Esophagus mucosa (tissue), 1 donor: ENCODE measurements around the gene AKNAD1. TPM values are rescaled to one million over a fixed set of nuclear protein-coding genes. Genes with fewer than 3 reads are reported as not detected.

ENCODE experiments used
- ATAC-seq: fragments of 200-7000 bp; cut with Tn5 transposase; one replicate; pipeline ENCODE4 v1.9.1; 2020
- total RNA-seq: library from RNA; stranded (reverse); gene quantifications from one replicate; pipeline ENCODE4 v1.2.4, GENCODE V29; 2023
- donor health status: DM: yes; HTN: yes; CAD: no.

AKNAD1 gene
- total RNA-seq, 1 donor from 2014 or later: 1.00 TPM

DNA sequence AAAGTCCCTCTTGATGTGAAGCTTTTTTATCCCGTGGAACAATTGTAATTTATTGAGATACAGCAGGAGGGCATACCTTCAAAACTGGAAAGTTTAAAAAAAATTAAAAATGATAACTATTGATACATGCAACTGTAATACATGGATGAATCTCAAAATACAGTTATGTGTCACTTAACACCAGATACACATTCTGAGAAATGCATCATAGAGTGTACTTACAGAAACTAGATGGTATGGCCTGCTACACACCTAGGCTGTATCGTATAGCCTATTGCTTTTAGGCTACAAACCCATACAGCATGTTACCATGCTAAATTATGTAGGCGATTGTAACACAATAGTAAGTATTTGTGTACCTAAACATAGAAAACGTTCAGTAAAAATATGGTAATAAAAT, 7.1 kb upstream of the AKNAD1 start:
- no peak for ATAC-seq

DNA sequence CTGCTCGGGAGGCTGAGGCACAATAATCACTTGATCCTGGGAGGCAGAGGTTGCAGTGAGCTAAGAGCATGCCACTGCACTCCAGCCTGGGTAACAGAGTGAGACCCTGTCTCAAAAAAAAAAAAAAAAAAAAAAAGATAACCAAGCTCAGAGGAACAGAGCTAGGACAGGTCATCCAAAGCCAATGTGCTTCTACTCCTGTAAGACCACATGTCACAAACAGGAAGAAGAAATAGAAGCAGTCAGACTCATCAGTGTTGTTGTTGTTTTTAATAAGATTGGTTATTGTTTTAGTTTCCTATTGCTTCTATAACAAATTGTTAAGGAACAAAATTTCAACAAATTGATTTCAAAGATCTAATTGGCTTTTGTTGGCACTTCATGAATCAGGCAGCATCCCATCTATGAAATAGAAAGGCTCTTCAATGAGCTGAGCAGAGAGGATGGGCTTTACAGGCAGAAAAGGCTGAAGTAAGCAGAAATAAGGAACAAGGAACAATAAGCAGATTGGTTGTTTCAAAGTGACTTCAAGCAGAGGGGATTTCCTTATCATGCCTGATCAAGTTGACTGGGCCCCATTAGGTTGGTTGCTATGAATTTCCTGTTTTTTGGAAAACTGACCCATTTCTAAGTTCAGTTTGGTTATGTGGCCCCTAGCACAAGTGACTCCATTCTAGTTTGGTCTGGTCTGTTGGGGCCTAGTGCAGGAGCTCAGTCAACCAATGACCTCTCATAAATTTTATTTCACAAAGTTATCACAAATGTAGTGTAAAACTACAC, 6.0 kb upstream of the AKNAD1 start:
- ATAC-seq: no peak

DNA sequence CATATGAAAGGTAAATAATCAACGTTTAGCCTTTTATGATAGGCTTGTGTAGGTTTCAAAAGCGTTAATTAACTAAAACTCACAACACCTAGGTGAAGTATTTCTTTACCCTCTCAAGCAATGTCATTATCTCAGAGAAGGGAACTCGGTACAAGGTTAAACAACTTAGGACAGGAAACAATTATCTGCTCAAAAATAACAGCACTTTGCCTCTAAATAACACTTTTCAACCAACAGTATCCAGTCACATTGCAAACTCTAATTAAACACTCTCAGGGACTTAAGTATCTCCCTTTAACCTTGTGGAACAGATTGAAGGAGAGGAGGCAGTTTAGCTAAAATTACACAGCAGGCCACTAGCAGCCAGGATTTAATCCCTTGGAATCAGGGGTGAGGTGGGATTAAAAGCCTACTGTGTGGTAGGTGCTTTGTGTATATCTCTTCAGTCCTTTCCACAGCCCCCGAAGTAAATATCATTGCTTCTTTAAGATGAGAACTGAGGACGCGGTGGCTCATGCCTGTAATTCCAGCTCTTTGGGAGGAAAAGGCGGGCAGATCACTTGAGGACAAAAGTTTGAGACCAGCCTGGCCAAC, 5.2 kb upstream of the AKNAD1 start:
- ATAC-seq: no peak

DNA sequence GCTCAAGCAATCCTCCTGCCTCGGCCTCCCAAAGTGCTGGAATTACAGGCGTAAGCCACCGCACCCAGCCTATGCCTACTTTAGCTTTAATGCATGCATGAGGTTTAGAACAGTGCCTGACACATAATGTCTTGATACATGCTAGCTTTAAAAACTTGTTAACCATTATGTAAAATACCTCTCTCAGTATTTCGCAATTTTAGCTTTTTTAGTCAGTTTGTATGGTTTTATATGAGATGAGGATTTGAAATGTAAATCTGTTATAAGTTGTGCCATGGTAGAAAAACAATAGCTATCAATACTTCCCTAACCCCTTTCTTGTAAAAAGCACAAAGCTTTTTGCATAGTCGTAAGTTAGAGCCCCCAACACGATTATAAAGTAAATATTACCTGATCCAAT, 4.7 kb upstream of the AKNAD1 start:
- ATAC-seq: no peak

DNA sequence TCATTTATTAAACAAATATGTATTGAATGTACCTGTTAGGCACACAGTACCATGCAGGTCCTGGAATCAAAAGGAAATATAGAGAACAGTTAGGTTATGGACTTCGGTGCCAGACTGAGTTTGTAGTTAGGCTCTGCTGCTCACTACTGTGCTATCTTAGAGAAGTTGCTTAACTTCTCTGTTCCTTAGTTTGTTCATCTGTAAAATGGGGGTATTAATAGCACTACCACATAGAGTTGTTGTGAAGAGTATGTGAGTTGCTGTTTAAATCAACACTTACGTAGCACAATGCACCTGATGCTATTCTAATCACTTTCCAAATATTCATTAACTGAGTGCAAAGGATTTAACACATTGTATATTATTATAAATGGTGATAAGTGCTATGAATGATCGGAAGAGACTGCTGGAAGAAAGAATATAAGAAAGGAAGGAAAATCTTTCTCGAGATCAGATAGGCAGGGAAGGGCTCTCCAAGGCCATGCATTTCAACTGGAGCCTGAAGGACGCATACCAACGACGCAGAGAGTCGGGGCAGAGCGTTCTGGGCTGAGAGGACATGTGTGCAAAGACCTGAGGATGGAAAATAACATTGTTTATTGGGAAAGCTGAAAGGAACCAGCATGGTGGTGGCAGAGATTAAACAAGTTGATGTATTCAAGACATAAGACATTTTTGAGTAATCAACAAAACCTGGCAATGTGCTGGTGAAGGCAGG, 3.5 kb upstream of the AKNAD1 start:
- no peak for ATAC-seq

DNA sequence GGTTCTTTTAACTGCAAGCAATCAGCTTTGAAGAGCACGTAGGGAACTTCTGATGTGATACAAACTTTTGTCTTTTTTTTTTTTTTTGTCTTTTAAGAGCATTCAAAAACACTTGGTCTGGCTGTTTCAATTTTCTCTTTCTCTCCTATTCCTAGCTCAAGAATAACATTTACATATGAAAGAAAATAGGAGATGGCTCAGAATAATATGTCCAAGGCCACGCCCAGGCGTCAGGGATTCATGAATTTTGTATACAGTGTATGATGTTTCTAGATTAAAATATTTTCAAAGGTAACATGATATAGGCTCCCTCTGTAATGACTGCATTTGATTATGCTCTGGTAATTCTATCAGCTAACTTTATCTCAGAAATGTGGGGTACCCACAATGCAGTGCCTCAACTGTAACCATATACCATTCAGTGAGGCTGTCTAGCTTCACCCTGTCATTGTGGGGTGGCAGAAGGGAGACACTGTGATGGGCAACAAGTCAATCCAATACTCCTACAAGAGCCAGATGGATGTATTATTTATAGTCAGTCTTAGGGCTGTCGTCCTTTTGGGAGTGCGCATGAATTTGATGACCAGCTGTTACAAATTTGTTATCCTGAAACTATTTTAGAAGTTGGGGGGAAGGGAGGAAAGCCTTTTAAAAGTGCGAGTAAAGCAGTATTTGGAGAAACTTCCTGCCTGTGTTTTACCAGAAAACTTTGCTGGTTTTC, 1.5 kb upstream of the AKNAD1 start:
- ATAC-seq: no peak

DNA sequence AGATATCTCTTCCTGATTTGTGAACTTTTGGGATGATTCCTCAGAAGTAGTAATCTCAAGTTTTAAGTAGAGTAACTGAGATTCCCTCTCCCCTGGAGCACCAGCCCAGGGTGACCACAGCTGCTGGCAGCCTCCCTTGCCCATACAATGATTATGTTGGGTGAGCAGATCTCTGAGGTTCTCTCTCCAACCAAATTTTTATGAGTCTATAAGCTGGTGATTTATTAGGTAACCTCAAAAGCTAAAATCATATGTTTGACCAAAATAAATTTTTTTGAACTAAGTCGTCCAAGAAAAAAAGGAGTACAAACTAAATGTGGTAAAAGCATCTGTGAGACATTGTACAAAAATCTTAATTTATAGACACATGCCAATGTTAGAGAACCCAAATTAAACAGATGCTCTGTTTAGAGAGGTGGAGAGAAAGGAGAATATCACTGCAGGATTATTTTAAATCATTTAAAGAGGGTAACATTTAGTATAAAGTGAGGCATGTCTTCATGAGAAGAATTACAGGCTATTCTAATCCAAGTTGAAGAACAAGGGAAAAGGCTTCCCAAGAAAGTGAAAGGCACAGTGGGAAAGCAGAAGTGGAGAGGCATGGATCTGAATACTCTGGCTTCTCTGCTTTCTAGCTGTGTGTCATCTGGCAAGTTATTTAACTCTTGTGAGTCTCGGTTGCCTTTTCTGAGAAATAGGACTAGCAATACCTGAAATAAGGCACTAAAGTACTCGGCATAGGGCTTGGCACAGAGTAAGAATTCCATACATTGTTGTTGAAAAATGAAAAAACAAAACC, 2.5 kb downstream of the AKNAD1 start:
- ATAC-seq: no peak

DNA sequence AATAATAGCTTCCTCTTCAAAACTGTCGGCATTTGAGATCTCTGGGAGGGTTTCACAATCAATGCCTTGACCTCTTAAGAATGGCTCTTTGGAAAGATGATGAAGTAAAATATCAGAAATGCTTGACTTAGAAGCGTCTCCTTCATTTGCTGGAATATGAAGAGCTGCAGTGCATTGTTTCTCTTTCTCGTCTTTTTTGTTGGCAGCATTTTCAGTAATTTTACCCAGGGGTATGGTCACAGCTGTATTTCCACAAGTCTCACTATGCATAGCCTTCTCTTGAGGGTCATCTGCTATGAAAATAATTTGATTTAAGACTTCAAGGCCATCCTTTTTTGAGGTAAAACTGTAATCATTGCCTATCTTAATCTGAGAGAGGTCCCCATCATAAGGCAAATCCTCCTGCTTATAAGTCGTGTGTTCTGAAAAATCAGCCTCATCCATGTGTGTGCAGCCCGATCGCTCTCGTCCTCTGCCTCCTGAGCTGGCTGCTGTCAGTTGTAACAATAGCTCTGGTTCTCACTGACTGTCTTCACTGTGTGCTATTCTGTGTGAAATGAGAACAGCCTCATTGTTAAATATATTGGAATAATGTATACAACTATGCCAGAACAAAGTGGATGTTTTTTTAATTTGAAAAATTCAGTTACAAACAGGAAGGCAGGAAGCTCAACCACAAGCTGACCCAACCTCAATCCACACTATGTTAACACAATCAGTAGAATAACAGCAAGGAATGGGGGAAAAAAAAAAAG, 4.5 kb downstream of the AKNAD1 start:
- ATAC-seq: no peak

DNA sequence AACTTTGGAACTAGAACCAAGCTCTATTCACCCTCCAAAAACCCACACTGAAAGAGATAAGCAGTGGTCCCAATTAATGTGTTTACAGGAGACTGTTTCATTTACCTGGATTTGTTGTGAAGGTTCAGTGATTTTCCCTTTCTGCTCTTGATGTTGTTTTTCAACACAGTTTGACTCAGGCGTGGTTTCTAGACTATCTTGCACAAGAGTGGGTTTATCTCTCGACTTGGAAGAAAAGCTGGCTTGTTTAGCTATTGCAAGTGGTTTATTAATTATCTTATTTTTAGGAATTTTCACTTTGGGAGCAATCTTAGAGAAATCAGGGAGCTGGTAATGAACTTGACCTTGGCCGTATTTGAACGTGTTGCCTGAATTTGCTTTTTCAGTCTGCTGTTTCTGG, 5.3 kb downstream of the AKNAD1 start:
- ATAC-seq: no peak

DNA sequence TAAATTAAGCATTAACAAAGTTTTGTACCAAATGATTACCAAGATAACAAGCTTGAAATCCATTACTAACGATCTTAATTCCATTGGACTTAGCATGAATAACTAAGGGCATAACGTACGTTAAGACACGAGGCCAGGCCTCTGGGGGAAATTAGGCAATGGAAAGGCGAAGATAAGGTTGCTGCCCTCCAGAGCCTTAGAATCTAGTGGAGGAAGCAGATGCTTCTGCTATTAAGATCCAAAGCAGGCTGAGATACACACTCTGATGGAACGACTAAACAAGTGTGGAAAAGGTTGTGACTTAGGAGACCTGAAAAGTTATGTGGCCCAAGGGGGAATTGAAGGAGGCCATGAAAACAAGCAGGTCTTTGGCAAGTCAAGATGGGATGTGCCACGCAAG, 6.0 kb downstream of the AKNAD1 start:
- no peak for ATAC-seq

DNA sequence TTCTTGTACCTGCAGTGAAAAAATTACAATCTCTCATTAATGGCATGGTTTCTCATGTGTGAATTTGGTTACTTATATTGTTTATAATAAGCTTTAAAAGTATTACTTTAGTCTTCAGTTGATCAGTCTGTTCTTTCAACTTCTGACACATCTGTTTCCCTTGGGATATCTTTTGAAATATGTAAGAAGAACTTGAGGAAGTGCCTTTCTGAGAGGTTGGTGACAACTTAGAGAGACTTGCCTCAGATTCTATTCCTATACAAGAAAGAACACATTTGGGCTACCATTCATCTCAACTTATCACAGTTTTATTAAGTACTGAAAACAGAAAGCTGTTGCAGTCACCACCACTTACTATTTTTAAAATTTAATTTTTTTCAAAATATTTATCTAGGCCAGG, 8.1 kb downstream of the AKNAD1 start:
- ATAC-seq: no peak

DNA sequence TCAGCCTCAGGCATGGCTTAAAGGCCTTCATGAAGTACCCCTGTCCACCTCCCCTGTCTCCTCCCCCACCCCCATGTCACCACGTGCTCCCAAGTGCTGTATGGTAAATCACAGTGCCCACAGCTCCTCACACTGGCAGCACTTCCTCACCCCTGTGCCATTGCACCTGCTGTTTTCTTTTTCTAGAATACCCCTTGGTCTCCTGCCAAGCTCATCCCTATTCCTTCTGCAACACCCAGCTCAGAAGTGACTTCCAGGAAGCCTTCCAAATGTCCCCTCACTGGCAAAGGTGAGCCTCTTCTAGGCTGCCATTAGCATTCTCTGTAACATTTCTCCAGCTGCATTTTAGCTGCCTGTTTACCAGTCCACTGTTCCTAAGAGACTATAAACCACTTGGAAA, 9.4 kb downstream of the AKNAD1 start:
- no peak for ATAC-seq

DNA sequence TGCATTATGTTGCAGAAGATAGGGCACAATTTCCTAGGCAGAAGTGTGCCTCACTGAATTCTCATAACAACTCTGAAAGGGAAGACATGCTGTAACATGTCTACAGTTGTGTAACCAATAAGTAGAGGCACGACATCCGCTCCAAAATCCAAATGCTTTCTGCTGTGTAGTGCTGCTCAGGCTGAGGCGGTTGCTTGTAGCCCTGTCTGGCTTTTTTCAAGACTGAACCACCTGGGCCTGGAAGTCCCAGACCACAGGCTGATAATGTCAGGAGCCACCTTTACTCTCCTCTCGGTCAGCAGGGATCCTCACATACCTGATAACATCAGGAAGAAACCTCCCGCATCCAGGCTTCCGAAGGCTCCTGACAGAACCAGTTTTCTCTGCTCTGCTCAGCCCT, 10.9 kb downstream of the AKNAD1 start:
- peak; percentile 91 for ATAC-seq

DNA sequence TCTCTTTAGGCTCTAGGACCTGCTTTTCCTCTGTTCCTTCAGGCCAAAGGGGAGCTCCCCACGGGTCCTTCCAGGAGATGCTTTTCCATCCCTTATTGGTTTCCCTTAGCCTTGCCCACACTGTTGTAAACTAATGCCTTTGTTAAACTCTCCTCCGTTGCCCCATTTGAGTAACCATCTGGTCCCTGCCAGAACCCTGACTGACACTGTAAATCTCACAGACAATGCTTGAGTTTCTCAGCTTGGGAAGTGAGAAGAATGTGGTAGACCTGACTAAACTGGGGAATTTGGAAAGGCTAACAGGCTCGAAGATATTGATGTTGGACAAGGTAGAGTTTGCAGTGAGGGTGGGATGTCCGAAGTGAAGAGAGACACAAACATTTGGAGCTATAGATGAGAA, 11.4 kb downstream of the AKNAD1 start:
- ATAC-seq: no peak

DNA sequence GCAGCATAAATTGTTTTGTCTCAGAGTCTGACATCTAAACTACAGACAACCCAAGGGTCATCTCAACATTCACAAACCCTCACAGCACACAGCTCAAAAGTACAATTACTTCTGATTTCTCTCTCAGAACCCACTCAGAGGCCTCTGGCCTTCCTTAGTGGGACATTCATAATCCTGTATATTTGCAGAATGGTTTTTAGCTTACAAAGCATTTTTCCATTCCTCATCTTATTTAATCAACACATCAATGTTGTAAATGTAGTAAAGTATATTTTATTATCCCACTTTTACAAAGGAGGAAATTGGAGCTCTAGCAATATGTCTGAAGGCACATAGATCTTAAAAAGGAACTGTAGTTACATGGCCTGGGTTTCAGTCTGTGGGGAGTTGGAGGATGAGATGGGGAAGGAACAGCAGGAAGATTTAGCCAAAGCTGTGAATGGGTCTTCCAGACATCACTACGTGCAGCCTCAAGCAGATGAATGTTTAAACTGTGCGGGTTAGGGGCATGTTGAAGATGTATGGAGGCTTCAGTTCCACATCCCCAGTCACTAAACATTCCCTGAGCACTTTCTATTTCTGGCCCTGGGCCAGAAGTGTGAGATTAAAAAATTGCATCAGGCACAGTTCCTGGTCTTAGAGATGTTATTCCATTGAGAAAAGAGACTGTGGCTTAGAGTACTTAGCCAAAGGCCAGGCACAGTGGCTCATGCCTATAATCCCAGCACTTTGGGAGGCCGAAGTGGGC, 13.3 kb downstream of the AKNAD1 start:
- no peak for ATAC-seq

DNA sequence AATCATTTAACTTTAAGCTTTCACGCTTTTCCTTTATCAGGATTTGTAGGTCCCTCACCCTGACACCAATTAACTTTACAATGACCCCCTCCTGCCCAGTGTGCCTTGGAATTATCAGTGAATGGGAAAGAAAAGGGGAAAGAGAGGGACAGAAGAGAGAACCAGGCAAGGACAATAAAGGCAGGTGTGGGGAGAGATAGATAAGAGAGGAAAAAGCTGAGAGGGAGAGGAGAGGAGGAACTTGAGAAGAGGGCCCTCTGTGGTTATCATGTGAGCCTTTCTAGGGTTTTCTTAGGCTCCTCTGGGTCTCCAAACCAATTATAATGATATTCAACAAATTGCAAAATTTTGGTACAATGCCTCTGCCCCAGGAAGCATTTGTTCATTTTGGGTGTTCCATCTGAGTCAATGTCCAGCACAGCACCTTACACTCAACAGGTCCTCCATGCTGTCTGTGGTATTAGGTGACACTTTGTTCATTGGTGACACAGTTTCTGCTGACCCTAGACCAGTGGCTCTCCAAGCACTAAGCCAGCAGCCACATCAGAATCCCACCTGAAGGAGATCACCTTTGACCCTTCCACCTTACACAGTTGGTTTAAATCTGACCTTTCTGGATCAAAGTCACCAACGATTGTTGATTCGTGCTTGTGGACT, 14.2 kb downstream of the AKNAD1 start:
- no peak for ATAC-seq

DNA sequence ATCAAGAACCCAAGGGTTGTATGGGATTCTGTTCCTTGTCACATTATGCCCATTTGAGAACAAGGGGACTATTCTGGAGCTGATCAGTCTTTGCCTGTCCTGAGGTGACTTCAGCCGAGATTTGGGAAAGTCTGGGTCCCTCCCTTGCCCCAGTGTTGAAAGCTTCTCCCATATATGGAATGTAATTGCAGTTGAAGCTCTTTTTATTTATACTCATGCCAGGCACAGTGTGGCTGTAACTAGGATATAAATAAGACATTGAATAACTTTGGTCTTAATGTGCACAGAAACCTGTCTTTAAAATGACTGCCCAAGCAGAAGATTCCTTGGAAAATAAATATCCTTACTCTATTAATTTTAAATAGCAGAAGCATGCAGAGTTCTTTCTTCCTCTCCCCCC, 15.2 kb downstream of the AKNAD1 start:
- ATAC-seq: no peak

DNA sequence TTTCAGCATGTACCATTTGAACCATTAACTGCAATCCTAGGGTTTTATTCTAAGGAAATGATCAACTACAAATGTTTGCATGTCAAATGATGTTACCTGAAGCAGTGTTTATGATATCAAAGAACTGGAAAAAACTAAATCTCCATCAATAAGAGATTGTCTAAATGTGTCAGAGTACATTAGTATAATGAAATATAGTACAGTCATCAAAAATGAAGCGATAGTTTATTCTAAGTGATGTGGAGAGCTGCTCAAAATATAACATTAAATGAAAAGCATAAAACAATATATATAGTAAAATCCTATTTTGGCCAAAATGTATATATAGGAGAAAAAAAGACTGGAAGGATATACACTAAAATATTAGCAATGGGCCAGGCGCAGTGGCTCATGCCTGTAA, 24.0 kb downstream of the AKNAD1 start:
- ATAC-seq: no peak

DNA sequence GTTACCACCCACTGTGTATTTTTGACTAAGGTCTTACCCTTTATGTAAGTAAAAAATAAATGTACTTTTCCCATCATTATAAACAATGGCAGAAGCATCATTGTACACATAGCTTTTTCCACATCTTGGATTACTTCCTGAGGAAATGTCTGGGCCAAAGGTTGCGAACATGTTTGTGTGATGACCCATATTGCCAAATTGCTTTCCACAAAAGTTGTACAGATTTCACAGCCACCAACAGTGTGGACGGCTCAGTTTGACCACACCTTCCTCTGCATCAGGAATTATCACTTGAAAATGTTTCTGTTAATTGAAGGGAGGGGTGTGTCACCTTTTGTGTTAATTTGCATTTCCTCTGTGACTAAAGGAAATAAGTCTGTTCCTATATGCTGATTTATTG, 25.7 kb downstream of the AKNAD1 start:
- peak; percentile 67 for ATAC-seq
